ENCODE measurements around the gene UBA6. TPM values are rescaled to one million over a fixed set of nuclear protein-coding genes. Genes with fewer than 3 reads are reported as not detected.

UBA6 gene
- total RNA-seq, 1 donor from 2014 or later: 24.0 TPM

- intact Hi-C loops (cut with DNase I): no loop called here
- no peak for DNase-seq (ENCODE audit: low spot score)
Observed at GRCh38 chr4:67593741-67594175, 107.2 kb downstream of the UBA6 start.

- DNase-seq (ENCODE audit: low spot score): no peak
- intact Hi-C loops (cut with DNase I): no loop called here
Observed at GRCh38 chr4:67587156-67587555, 113.8 kb downstream of the UBA6 start.

- DNase-seq (ENCODE audit: low spot score): no peak
- intact Hi-C loops (cut with DNase I): no loop called here
Observed at GRCh38 chr4:67584496-67584895, 116.5 kb downstream of the UBA6 start.

GRCh38 chr4:67581913-67582312, 119.0 kb downstream of the UBA6 start:
- intact Hi-C loops (cut with DNase I): no loop called here

GRCh38 chr4:67581208-67581857, 119.6 kb downstream of the UBA6 start:
- DNase-seq (ENCODE audit: low spot score): no peak
- intact Hi-C loops (cut with DNase I): no loop called here

More at GRCh38 chr4:67581913-67582312, 119.0 kb downstream of the UBA6 start:
- no peak for DNase-seq (ENCODE audit: low spot score)

- no peak for DNase-seq (ENCODE audit: low spot score)
- intact Hi-C loops (cut with DNase I): no loop called here
Observed at GRCh38 chr4:67580577-67580976, 120.4 kb downstream of the UBA6 start.

GRCh38 chr4:67576538-67576937, 124.4 kb downstream of the UBA6 start:
- DNase-seq (ENCODE audit: low spot score): no peak
- intact Hi-C loops (cut with DNase I): no loop called here

GRCh38 chr4:67576059-67576466, 124.9 kb downstream of the UBA6 start:
- DNase-seq (ENCODE audit: low spot score): no peak
- intact Hi-C loops (cut with DNase I): no loop called here

- DNase-seq (ENCODE audit: low spot score): no peak
- intact Hi-C loops (cut with DNase I): no loop called here
Observed at GRCh38 chr4:67575232-67576058, 125.5 kb downstream of the UBA6 start.

GRCh38 chr4:67573193-67573592, 127.8 kb downstream of the UBA6 start:
- no peak for DNase-seq (ENCODE audit: low spot score)
- intact Hi-C loops (cut with DNase I): no loop called here

GRCh38 chr4:67571975-67572374, 129.0 kb downstream of the UBA6 start:
- no peak for DNase-seq (ENCODE audit: low spot score)
- intact Hi-C loops (cut with DNase I): no loop called here

GRCh38 chr4:67570537-67570936, 130.4 kb downstream of the UBA6 start:
- intact Hi-C loops (cut with DNase I): no loop called here
- DNase-seq (ENCODE audit: low spot score): no peak

GRCh38 chr4:67568820-67569219, 132.1 kb downstream of the UBA6 start:
- no peak for DNase-seq (ENCODE audit: low spot score)
- intact Hi-C loops (cut with DNase I): no loop called here

- no peak for DNase-seq (ENCODE audit: low spot score)
- intact Hi-C loops (cut with DNase I): no loop called here
Observed at GRCh38 chr4:67566335-67566734, 134.6 kb downstream of the UBA6 start.

- no peak for DNase-seq (ENCODE audit: low spot score)
- intact Hi-C loops (cut with DNase I): no loop called here
Observed at GRCh38 chr4:67565284-67565683, 135.7 kb downstream of the UBA6 start.

Other genes starting within 250 kb of the UBA6 start
- gene CENPC, start 155.7 kb downstream of the UBA6 start, total RNA-seq: 9.3 TPM
- gene STAP1, start 142.4 kb downstream of the UBA6 start, total RNA-seq: not detected
- gene GNRHR, start 53.2 kb upstream of the UBA6 start, total RNA-seq: not detected
- gene TMPRSS11D, start 182.8 kb upstream of the UBA6 start, total RNA-seq: not detected